NCI-H2196 (cell line): Measurements from ENCODE around the gene RCSD1.
"Not testable (repeated sequence)": the region's sequence is repeated elsewhere in the genome, so short reads cannot be mapped to it uniquely, and the experiment has no call there.

Experiments used
- DNase-seq: peaks from one replicate; lab custom pipeline; 2025; ENCODE audit not compliant: unreplicated experiment; lab: John Stamatoyannopoulos, UW

Gene RCSD1

GRCh38 chr1:167737169-167737568, 107.1 kb downstream of the RCSD1 start:
- no peak for DNase-seq

GRCh38 chr1:167738158-167738557, 108.1 kb downstream of the RCSD1 start:
- DNase-seq = no peak

GRCh38 chr1:167739752-167740151, 109.7 kb downstream of the RCSD1 start:
- DNase-seq = no peak

GRCh38 chr1:167741103-167741502, 111.1 kb downstream of the RCSD1 start:
- not testable (repeated sequence) for DNase-seq

- DNase-seq = not testable (repeated sequence)
Measured at GRCh38 chr1:167742392-167743057, 112.5 kb downstream of the RCSD1 start.

- DNase-seq = no peak
Measured at GRCh38 chr1:167744901-167745300, 114.9 kb downstream of the RCSD1 start.

- no peak for DNase-seq
Measured at GRCh38 chr1:167746013-167746672, 116.1 kb downstream of the RCSD1 start.

- no peak for DNase-seq
Measured at GRCh38 chr1:167746988-167747655, 117.1 kb downstream of the RCSD1 start.

- DNase-seq = no peak
Measured at GRCh38 chr1:167747988-167748387, 118.0 kb downstream of the RCSD1 start.

GRCh38 chr1:167748906-167749305, 118.9 kb downstream of the RCSD1 start:
- no peak for DNase-seq

GRCh38 chr1:167749741-167750140, 119.7 kb downstream of the RCSD1 start:
- DNase-seq = no peak

GRCh38 chr1:167750641-167751040, 120.6 kb downstream of the RCSD1 start:
- DNase-seq = no peak

GRCh38 chr1:167751676-167752075, 121.6 kb downstream of the RCSD1 start:
- no peak for DNase-seq

- DNase-seq = no peak
Measured at GRCh38 chr1:167752219-167752985, 122.4 kb downstream of the RCSD1 start.

- DNase-seq = no peak
Measured at GRCh38 chr1:167755654-167756053, 125.6 kb downstream of the RCSD1 start.
